Right ventricle myocardium inferior (tissue), 1 donor: ENCODE results near the gene OPA1. TPM values are rescaled to one million over a fixed set of nuclear protein-coding genes. Genes with fewer than 3 reads are reported as not detected.

Experiments
- ATAC-seq: fragments of 200-7000 bp; cut with Tn5 transposase; one replicate; pipeline ENCODE4 v1.9.1; 2020; ENCODE audit warnings: mild to moderate bottlenecking, moderate library complexity
- DNase-seq: peaks from one replicate; pipeline ENCODE4 v3.0.0; 2021; ENCODE audit errors: missing footprints
- intact Hi-C: fragments of 100-400 bp; cut with DNase I; formaldehyde crosslinking; loops from one replicate; pipeline ENCODE4 v1.11.0; 2022
- total RNA-seq: library from RNA; stranded (reverse); fragmentation: NEBNext Ultra II Directional; extraction: Animal tissue kit (Norgen Biotek cat#: 25700); gene quantifications from one replicate; pipeline ENCODE4 v1.2.1, GENCODE V29; 2021
- donor health status: DM: no; HTN: yes; CAD: no; lungs with severe emphysema.

OPA1 gene
- total RNA-seq, 1 donor from 2014 or later, result 111 TPM

- intact Hi-C loops, result no loop called here
- DNase-seq (no peak), ATAC-seq (no peak)
These were observed 93.9 kb downstream of the OPA1 start for GRCh38 chr3:193686665-193687483.

GRCh38 chr3:193688834-193689714, 96.1 kb downstream of the OPA1 start:
- ATAC-seq (no peak), DNase-seq (no peak)
- intact Hi-C loops, result no loop called here

GRCh38 chr3:193693774-193694173, 100.8 kb downstream of the OPA1 start:
- no peak for DNase-seq
- ATAC-seq, result no peak
- intact Hi-C loops, result no loop called here

GRCh38 chr3:193701953-193702635, 109.1 kb downstream of the OPA1 start:
- intact Hi-C loops, result no loop called here
- no peak for ATAC-seq

GRCh38 chr3:193702967-193703366, 110.0 kb downstream of the OPA1 start:
- no peak for ATAC-seq

More at GRCh38 chr3:193701953-193702635, 109.1 kb downstream of the OPA1 start:
- DNase-seq, result no peak

GRCh38 chr3:193704431-193704830, 111.4 kb downstream of the OPA1 start:
- intact Hi-C loops, result no loop called here
- no peak for DNase-seq
- no peak for ATAC-seq

More at GRCh38 chr3:193702967-193703366, 110.0 kb downstream of the OPA1 start:
- intact Hi-C loops, result no loop called here
- no peak for DNase-seq

GRCh38 chr3:193708270-193708669, 115.3 kb downstream of the OPA1 start:
- intact Hi-C loops, result no loop called here

GRCh38 chr3:193710286-193711165, 117.5 kb downstream of the OPA1 start:
- ATAC-seq (no peak), DNase-seq (no peak)
- intact Hi-C loops, result no loop called here

More at GRCh38 chr3:193708270-193708669, 115.3 kb downstream of the OPA1 start:
- no peak for DNase-seq
- ATAC-seq, result peak; percentile 44

GRCh38 chr3:193711166-193711485, 118.1 kb downstream of the OPA1 start:
- DNase-seq, result no peak
- no peak for ATAC-seq

GRCh38 chr3:193711523-193711963, 118.5 kb downstream of the OPA1 start:
- intact Hi-C loops, result no loop called here
- DNase-seq, result no peak

More at GRCh38 chr3:193711166-193711485, 118.1 kb downstream of the OPA1 start:
- intact Hi-C loops, result no loop called here

GRCh38 chr3:193711964-193712598, 119.1 kb downstream of the OPA1 start:
- ATAC-seq (no peak), DNase-seq (no peak)
- intact Hi-C loops, result no loop called here

More at GRCh38 chr3:193711523-193711963, 118.5 kb downstream of the OPA1 start:
- ATAC-seq, result no peak

GRCh38 chr3:193712938-193713337, 119.9 kb downstream of the OPA1 start:
- no peak for DNase-seq
- no peak for ATAC-seq
- intact Hi-C loops, result no loop called here

GRCh38 chr3:193714523-193715137, 121.6 kb downstream of the OPA1 start:
- DNase-seq (no peak), ATAC-seq (no peak)
- intact Hi-C loops, result no loop called here

- DNase-seq, result no peak
- intact Hi-C loops, result no loop called here
- no peak for ATAC-seq
These were observed 123.1 kb downstream of the OPA1 start for GRCh38 chr3:193716150-193716549.

- DNase-seq (no peak), ATAC-seq (no peak)
- intact Hi-C loops, result no loop called here
These were observed 126.7 kb downstream of the OPA1 start for GRCh38 chr3:193719735-193720134.

- no peak for ATAC-seq
- intact Hi-C loops, result no loop called here
- no peak for DNase-seq
These were observed 127.2 kb downstream of the OPA1 start for GRCh38 chr3:193720169-193720568.

- ATAC-seq (no peak), DNase-seq (no peak)
- intact Hi-C loops, result no loop called here
These were observed 129.6 kb downstream of the OPA1 start for GRCh38 chr3:193722566-193722965.
